H4 (cell line): ENCODE results near the gene TMEM259. TPM values are rescaled to one million over a fixed set of nuclear protein-coding genes. Genes with fewer than 3 reads are reported as not detected.

Source experiments
- DNase-seq: peaks from one replicate; pipeline ENCODE4 v3.0.0-alpha.2; 2015; ENCODE audit warnings: low spot score
- total RNA-seq: library from RNA; depleted of rRNA; stranded (reverse); fragments of >200 nt; shearing (Covaris generic); gene quantifications from 2 replicates; pipeline ENCODE4 v1.2.3, GENCODE V29; 2014

TMEM259 gene
- total RNA-seq, 1 experiment from 2014 or later: 57.0 TPM

GRCh38 chr19:1017115-1017905 lies 3.6 kb downstream of the TMEM259 start:
- no peak for DNase-seq

- DNase-seq: no peak
Observed at GRCh38 chr19:1016647-1017114, 4.2 kb downstream of the TMEM259 start.

- DNase-seq: no peak
Observed at GRCh38 chr19:1015782-1016646, 4.9 kb downstream of the TMEM259 start.

DNA sequence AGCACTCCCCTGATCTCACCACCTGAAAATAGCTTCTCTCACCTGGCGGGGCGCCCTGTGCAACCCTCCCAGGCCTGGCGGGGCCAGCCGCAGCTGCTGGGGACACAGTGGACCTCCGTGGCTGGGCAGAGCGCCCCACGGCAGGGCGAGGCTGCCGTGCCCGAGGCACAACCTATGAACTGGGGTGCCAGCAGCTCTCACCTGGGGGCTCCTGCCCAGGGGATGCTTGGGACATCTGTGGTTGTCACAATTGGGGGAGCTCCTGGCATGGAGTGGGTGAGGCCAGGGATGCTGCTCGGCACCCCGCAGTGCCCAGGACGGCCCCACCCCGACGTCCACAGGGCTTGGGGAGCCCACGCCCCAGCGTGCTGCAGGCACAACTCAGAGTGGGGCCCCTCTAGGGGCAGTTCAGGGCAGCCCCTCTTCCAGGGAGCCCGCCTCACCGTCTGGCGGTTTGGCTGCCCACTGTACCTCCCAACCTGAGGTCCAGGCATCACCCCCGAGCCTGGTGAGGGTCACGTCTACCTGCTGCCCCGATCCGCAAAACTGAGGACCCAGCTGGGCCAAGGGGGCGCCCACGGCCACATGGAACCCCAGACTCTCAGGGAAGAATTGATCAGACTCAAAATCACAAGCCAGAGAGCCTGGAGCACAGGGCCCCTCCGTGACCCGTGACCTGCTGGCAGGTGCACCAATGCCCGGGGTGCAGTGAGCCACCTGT lies 5.7 kb downstream of the TMEM259 start:
- no peak for DNase-seq

DNA sequence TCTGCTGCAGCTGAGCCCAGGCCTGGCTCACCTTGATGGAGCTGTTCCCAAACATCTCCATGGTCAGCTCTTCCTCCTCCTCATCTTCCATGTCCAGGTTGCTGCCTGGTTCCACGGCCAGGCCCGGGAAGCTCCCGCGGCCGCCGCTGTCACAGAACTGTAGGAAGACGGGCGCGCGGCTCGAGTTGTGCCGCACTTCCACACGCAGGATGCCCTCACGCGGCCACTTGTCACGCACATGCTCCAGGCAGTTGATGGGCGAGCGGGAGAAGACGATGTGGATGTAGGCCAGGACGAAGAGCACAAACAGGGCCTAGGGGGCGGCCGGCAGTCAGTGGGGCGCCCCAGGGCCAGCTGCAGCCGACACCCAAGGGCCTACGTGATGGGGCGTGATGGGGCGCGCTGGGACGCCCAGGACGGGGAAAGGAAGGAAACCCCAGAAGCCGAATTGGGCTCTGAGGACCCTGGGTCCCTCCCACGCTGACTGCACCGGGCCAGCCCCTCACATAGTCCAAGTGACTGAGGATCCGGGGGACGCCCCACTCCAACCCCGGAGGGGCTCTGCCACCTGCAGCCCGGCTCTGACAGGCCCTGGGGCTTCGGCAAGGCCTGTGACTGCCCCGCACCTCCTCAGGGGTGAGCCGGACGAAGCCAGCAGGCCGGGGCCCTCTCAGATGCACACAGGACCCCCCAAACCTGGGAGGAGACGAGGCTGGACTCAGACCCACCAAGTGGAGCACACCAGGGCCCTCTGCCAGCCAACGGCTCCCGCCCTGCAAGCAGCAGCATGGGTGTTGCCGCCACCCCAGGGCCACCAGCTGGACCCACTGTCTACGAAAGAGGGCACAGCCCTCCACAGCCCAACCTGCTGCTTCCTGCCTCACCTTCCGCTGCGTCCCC lies 6.5 kb downstream of the TMEM259 start:
- DNase-seq: no peak

DNA sequence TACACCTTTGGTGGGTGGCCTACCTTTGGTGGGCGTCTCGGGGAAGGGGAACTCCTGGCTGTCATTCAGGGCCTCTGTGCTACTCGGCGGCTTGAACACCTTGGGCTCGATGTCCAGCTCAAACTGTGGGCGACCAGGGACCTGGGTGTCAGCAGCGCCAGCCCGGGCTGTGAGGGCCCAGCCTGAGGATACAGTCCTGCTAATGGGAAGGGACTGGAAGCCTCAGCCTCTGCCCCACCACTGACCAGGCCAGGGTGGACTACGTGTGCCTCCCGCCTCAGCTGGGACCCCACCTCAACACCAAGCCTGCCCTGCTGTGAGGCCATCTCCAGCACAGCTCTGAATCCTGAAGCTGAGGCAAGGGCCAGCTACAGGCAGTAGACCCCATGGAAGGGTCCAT lies 7.7 kb downstream of the TMEM259 start:
- DNase-seq: no peak

- DNase-seq: no peak
Observed at GRCh38 chr19:1012334-1012733, 8.6 kb downstream of the TMEM259 start.

DNA sequence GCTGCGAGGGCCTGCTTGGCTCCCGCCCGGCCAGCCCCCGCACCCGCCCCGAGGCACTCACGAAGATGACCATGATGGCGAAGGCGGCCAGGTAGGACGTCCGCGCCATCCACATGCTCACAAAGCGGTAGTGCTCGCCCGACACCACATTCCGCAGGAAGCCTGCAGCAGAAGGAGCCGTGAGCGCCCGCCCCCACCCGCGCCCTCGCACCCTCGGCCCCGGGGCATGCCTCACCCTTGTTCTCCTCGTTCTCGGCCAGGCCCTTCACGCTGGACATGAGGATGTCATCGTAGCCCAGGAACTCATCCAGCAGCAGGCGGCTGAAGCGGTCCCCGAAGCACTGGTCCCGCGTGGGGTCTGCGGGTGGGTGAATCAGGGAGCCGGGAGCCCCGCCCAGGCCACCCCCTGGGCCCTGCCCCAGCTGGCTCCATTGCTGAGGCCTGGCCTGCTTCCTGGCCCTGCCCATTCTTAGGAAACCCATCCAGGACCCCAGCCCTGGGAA lies 9.0 kb downstream of the TMEM259 start:
- no peak for DNase-seq

DNA sequence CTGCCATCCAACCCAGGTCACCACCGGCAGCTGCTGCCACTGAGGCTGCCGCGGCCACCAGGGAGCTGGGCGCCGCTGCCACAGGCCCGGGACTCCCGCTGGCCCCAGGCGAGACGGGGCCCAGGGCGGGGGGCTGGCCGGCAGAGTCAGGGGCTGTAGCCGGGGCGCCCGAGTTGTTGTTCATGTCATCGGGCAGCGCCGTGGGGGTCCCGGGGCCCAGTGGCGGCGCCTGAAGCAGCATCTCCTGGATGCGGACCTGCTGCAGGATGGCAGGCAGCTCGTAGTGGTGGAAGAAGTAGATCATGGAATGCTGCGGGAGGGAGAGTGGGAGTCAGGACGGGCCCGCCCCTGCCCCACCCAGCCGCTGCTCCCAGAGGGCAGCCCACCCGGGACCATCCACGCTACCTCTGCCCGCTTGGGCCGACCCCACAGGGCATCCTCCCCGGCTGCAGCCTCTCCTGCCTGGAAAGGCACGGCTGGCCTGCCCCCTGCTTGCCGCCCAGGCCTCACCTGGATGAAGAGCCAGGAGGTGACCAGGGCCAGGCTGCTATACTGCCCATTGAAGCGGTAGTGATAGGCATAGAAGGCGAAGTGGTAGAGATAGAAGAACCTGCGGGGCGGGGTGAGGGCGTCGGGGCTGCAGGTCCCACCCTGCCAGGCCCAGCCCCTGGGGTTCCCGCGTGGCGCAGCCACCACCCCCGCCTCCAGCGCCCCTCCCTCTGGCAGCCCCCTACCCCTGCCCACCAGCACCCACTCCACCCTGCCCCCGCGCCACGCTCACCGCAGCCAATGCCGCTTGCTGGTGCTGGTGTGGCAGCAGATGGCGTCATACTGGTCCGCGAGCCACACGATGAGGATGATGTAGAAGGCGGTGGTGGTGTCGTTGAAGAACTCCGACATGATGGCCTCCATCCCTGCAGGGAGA lies 10.1 kb downstream of the TMEM259 start:
- DNase-seq: no peak

GRCh38 chr19:1009981-1010538 lies 10.9 kb downstream of the TMEM259 start:
- no peak for DNase-seq

DNA sequence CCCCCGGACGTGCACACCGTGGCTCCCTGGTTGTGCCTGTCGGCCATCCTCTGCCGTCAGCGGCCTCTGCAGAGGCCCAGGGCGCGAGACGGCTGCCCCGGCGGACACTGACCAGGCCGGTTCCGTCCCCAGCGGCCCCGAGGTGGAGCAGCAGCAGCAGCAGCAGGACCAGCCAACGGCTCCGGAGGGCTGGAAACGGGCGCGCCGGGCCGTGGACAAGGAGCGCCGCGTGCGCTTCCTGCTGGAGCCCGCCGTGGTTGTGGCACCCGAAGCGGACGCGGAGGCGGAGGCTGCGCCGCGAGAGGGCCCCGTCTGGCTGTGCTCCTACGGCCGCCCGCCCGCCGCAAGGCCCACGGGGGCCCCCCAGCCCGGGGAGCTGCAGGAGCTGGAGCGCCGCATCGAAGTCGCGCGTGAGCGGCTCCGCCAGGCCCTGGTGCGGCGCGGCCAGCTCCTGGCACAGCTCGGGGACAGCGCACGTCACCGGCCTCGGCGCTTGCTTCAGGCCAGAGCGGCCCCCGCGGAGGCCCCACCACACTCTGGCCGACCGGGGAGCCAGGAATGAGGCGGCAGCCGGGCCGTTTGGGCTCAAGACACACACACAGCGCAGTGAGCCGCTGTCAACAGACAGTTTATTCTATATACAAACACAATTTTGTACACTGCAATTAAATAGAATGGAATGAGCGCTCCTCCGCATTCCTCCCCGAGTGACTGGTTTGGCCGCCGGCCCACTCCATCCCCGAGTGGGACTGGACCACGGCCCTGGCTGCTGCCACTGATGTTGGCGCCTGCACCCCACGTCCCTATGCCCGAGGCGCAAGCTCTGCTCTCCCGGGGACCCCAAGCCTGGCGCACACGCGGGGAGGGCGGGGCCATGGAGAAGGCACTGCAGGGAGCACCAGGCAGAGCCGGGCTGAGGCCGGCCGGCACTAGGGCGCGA lies 11.6 kb downstream of the TMEM259 start:
- no peak for DNase-seq

- no peak for DNase-seq
Observed at GRCh38 chr19:1008268-1009040, 12.5 kb downstream of the TMEM259 start.

DNA sequence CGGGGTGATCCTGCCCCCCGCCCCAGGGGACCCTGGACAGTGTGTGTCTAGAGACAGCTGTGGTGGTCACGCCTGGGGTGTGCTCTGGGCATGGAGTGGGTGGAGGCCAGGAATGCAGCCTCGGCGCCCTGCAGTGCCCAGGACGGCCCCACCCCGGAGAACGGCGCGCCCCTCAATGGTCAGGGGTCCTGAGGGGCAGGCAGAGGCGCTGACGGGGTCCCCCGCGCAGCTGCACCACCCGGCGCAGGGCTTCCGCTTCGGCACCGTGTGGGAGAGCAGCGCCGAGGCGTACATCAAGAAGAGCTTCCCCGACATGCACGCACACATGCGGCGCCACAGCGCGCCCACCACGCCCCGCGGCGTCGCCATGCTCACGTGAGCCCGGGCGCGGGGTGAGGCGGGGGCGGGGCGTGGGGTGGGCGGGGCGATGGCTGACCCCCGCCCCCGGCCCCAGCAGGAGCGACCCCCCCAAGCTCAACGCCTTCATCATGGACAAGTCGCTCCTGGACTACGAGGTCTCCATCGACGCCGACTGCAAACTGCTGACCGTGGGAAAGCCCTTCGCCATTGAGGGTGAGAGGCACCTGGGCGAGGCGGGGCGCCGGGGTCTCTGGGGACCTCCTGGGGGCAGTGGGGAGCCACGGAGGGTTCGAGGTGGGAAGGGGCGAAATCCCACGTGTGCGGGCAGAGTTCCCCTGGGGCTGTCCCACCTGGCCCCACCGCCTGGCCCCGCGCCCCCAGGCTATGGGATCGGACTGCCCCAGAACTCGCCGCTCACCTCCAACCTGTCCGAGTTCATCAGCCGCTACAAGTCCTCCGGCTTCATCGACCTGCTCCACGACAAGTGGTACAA lies 13.3 kb downstream of the TMEM259 start:
- DNase-seq: no peak

DNA sequence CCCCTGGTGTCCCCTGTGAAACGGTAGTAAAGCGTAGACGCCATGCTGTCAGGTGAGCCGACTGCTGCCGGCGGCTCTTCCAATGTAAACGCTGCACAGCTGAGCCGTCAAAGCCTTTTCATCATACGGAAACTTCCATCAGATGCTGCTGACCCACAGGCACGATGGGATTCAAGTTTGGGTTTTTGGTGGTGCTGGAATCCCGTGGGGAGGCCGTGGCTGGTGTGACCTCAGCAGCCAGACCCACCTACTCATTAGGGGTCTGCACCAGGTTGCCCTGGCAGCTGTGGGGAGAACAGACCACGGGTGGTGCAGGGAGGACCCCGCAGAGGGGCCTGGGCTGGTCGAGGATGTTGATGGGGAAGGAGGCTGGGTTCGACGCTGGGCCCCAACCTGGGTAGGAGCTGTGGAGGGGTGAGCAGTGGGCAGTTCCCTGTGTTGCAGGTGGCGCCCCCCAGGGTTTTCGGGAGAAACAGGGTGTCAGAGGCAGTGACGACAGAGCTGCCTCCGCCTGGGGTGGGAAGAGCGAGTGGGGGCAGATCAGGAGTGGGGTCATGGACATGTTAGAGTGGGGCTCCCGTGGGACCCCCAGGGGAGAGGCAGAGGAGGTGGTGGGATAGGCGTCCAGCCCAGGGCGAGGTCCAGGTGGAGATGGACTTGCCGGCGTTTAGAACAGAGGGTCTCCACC lies 14.1 kb downstream of the TMEM259 start:
- DNase-seq: no peak

- no peak for DNase-seq
Observed at GRCh38 chr19:1004803-1005664, 15.9 kb downstream of the TMEM259 start.
